Left ventricle myocardium inferior (tissue), 1 donor: ENCODE results near the gene OPCML. TPM values are rescaled to one million over a fixed set of nuclear protein-coding genes. Genes with fewer than 3 reads are reported as not detected.

Experiments
- DNase-seq: peaks from one replicate; pipeline ENCODE4 v3.0.0-alpha.2; 2020
- H3K27ac ChIP-seq: fragments of 200-600 bp; replicated peaks from 2 replicates; pipeline ENCODE4 v1.8.0; 2021
- H3K27me3 ChIP-seq: fragments of 200-600 bp; 2 replicates; pipeline ENCODE4 v1.8.0; 2021; ENCODE audit warnings: low read depth
- H3K36me3 ChIP-seq: fragments of 200-600 bp; 2 replicates; pipeline ENCODE4 v1.8.0; 2021
- H3K4me1 ChIP-seq: fragments of 200-600 bp; 2 replicates; pipeline ENCODE4 v1.8.0; 2021
- H3K4me3 ChIP-seq: fragments of 200-600 bp; 2 replicates; pipeline ENCODE4 v1.8.0; 2021; ENCODE audit warnings: mild to moderate bottlenecking, moderate library complexity
- H3K9me3 ChIP-seq: fragments of 200-600 bp; replicated peaks from 2 replicates; pipeline ENCODE4 v1.8.0; 2021
- CTCF ChIP-seq: fragments of 200-600 bp; IDR thresholded peaks from 2 replicates; pipeline ENCODE4 v1.8.0; 2021; ENCODE audit warnings: antibody characterized with exemption, mild to moderate bottlenecking, borderline replicate concordance
- intact Hi-C: fragments of 100-400 bp; cut with micrococcal nuclease; formaldehyde crosslinking; loops from one replicate; pipeline ENCODE4 v1.11.0; 2022
- total RNA-seq: library from RNA; stranded (reverse); fragmentation: NEBNext Ultra II Directional; extraction: Animal tissue kit (Norgen Biotek cat#: 25700); gene quantifications from one replicate; pipeline ENCODE4 v1.2.1, GENCODE V29; 2021
- donor health status: DM: no; HTN: yes; CAD: no; lungs with severe emphysema.

The OPCML gene
- total RNA-seq, 1 donor from 2014 or later: 0.63 TPM

- TF ChIP-seq CTCF: no peak
- Histone ChIP-seq H3K36me3 (no peaks in the 10 kb centered on the region), H3K4me3 (no peak overlapping the region), H3K9me3 (peaks cover 8% of the 10 kb centered on the region), H3K27me3 (peaks cover 37% of the 10 kb centered on the region), H3K27ac (no peak overlapping the region), H3K4me1 (no peaks in the 10 kb centered on the region)
- intact Hi-C loops: no loop called here
- no peak for DNase-seq
Observed at GRCh38 chr11:132564091-132564885, 968.0 kb downstream of the OPCML start.

- intact Hi-C loops: no loop called here
- Histone ChIP-seq H3K36me3 (no peaks in the 10 kb centered on the region), H3K27ac (no peak overlapping the region), H3K4me1 (no peaks in the 10 kb centered on the region), H3K9me3 (no peaks in the 10 kb centered on the region), H3K27me3 (peaks cover 41% of the 10 kb centered on the region), H3K4me3 (no peak overlapping the region)
- no peak for DNase-seq
- no peak for TF ChIP-seq CTCF
Observed at GRCh38 chr11:132563050-132563449, 969.3 kb downstream of the OPCML start.

- peaks cover 41% of the 10 kb centered on the region for H3K27me3 ChIP-seq
- no peak overlapping the region for H3K27ac ChIP-seq
- no peaks in the 10 kb centered on the region for H3K9me3 ChIP-seq
- no peaks in the 10 kb centered on the region for H3K36me3 ChIP-seq
- intact Hi-C loops: no loop called here
- H3K4me3 ChIP-seq: no peak overlapping the region
- H3K4me1 ChIP-seq: no peaks in the 10 kb centered on the region
- no peak for TF ChIP-seq CTCF
- DNase-seq: no peak
Observed at GRCh38 chr11:132561937-132562336, 970.4 kb downstream of the OPCML start.

- no peaks in the 10 kb centered on the region for H3K9me3 ChIP-seq
- no peak for TF ChIP-seq CTCF
- H3K4me3 ChIP-seq: no peak overlapping the region
- H3K27ac ChIP-seq: no peak overlapping the region
- H3K27me3 ChIP-seq: peaks cover 24% of the 10 kb centered on the region
- H3K36me3 ChIP-seq: no peaks in the 10 kb centered on the region
- H3K4me1 ChIP-seq: no peaks in the 10 kb centered on the region
- intact Hi-C loops: no loop called here
- no peak for DNase-seq
Observed at GRCh38 chr11:132559331-132560036, 972.8 kb downstream of the OPCML start.

- Histone ChIP-seq H3K9me3 (peaks cover 11% of the 10 kb centered on the region), H3K4me1 (no peaks in the 10 kb centered on the region), H3K36me3 (no peaks in the 10 kb centered on the region), H3K27ac (no peak overlapping the region), H3K27me3 (peaks cover 15% of the 10 kb centered on the region), H3K4me3 (no peak overlapping the region)
- no peak for TF ChIP-seq CTCF
- intact Hi-C loops: no loop called here
- no peak for DNase-seq
Observed at GRCh38 chr11:132556316-132556715, 976.0 kb downstream of the OPCML start.
